MCF 10A (cell line): ENCODE measurements around the gene GSG1. TPM values are rescaled to one million over a fixed set of nuclear protein-coding genes. Genes with fewer than 3 reads are reported as not detected.

Experiments used
- BruUV-seq: library from RNA; stranded (reverse); fragments of 400-500 nt; replicated peaks from 2 replicates; lab custom pipeline; 2021; lab: Mats Ljungman, UMichigan
- CTCF ChIA-PET: fragments of 300-600 bp; sonication (Branson Sonifier 250); formaldehyde crosslinking; extraction: SDS; loops from one replicate; lab custom pipeline; 2021; ENCODE audit warnings: antibody characterized with exemption, inconsistent platforms; lab: Yijun Ruan, JAX
- POLR2A ChIA-PET: fragments of 300-600, 350-650 bp; sonication (Branson Sonifier 250); formaldehyde crosslinking; extraction: SDS; loops from one replicate; lab custom pipeline; 2020; ENCODE audit warnings: antibody characterized with exemption, inconsistent platforms; lab: Yijun Ruan, JAX
- DNase-seq: peaks from one replicate; pipeline ENCODE4 v3.0.0-alpha.2; 2018; ENCODE audit not compliant: unreplicated experiment
- H3K27ac Mint-ChIP-seq: one replicate; pipeline ENCODE4 v1.8.0; 2022; ENCODE audit warnings: mild to moderate bottlenecking, low read depth, mixed read lengths; ENCODE audit not compliant: unreplicated experiment
- H3K27me3 Mint-ChIP-seq: one replicate; pipeline ENCODE4 v1.8.0; 2022; ENCODE audit warnings: mixed read lengths; ENCODE audit not compliant: insufficient read depth, unreplicated experiment
- H3K36me3 Mint-ChIP-seq: one replicate; pipeline ENCODE4 v1.8.0; 2022; ENCODE audit warnings: mild to moderate bottlenecking, moderate library complexity, mixed read lengths; ENCODE audit not compliant: insufficient read depth, unreplicated experiment
- H3K4me1 Mint-ChIP-seq: one replicate; pipeline ENCODE4 v1.8.0; 2022; ENCODE audit warnings: mixed read lengths; ENCODE audit not compliant: insufficient read depth, unreplicated experiment
- H3K4me3 Mint-ChIP-seq: one replicate; pipeline ENCODE4 v1.8.0; 2022; ENCODE audit warnings: mild to moderate bottlenecking, moderate library complexity, mixed read lengths; ENCODE audit not compliant: unreplicated experiment
- H3K9me3 Mint-ChIP-seq: one replicate; pipeline ENCODE4 v1.8.0; 2022; ENCODE audit warnings: mixed read lengths; ENCODE audit not compliant: unreplicated experiment
- CTCF ChIP-seq: fragments of 200-600 bp; IDR thresholded peaks from one replicate; pipeline ENCODE4 v1.8.0; 2022; ENCODE audit warnings: antibody characterized with exemption, mild to moderate bottlenecking; ENCODE audit not compliant: unreplicated experiment
- intact Hi-C: fragments of 100-400 bp; cut with micrococcal nuclease; formaldehyde crosslinking; loops from 2 replicates; pipeline ENCODE4 v1.14.1; 2022
- total RNA-seq: library from RNA; stranded (reverse); gene quantifications from 2 replicates; pipeline ENCODE4 v1.2.3, GENCODE V29; 2022

The GSG1 gene
- total RNA-seq, 1 experiment from 2014 or later: not detected

- TF ChIP-seq CTCF: no peak
These were observed 942 bp upstream of the GSG1 start for GRCh38 chr12:13104409-13104808.

DNA sequence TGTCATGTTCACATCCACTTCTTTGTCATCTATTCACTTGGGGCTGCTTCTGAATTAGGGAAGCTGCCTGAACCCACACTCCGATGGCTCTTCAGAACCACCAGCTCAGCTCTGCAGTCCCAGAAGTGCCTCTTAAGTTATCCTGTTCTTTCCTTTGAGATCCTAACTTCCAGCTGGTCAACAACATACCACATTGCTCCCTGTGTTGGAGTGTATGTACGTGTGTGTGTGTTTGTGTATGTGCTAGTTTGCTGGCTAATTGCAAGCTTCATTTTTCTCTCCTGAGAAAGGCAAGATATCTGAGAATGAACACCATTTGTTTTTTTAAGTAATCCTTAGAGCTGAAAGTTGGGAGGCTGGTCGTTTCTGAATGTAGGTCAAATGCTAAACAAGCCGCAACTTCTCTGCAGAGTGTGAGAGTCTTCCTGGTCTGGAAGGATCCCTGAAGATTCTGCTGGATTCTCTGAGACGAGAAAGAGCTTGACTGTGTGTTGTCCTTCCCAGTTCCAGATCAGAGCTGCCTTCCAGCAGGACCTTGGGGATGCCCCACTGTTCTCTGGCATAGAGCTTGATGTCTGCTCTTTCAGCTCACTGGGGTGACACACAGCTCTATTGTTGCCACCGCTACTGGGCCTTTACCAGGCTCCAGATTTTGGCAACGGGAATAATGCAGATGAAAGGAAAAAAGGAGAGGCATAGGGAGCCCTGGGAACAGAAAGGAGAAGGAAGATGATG, 839 bp downstream of the GSG1 start:
- peak overlapping the region; percentile 63 for H3K4me3 Mint-ChIP-seq
- no peak for TF ChIP-seq CTCF
- no TSS peak for BruUV-seq
- peaks cover 53% of the 10 kb centered on the region for H3K4me1 Mint-ChIP-seq
- H3K36me3 Mint-ChIP-seq: peaks cover 4% of the 10 kb centered on the region
- H3K9me3 Mint-ChIP-seq: no peaks in the 10 kb centered on the region
- ChIA-PET CTCF (interaction anchor here (0.6 to 6.0 kb wide), 16 partner anchors 22 to 161 kb away, joined by 3 to 154 read pairs (median 4); no protein-coding TSS in a partner anchor), POLR2A (interaction anchor here (0.6 to 7.7 kb wide), 24 partner anchors 8 to 1284 kb away, joined by 3 to 255 read pairs (median 4); partner anchors contain the start of genes EMP1 and GPRC5A)
- H3K27me3 Mint-ChIP-seq: no peaks in the 10 kb centered on the region
- DNase-seq: peak; percentile 14
- intact Hi-C loops: loop anchor here (5.0 kb wide), 1 partner anchor 200 kb away; no protein-coding TSS in a partner anchor
- H3K27ac Mint-ChIP-seq: peak overlapping the region; percentile 99

More at GRCh38 chr12:13104409-13104808, 942 bp upstream of the GSG1 start:
- ChIA-PET CTCF (interaction anchor here (0.7 to 2.3 kb wide), 6 partner anchors 31 to 303 kb away, joined by 3 to 9 read pairs (median 4); no protein-coding TSS in a partner anchor), POLR2A (interaction anchor here (0.7 to 7.7 kb wide), 5 partner anchors 20 to 317 kb away, joined by 3 to 243 read pairs (median 4); no protein-coding TSS in a partner anchor)
- Mint-ChIP-seq H3K4me1 (peaks cover 37% of the 10 kb centered on the region), H3K4me3 (no peak overlapping the region), H3K36me3 (no peaks in the 10 kb centered on the region), H3K27me3 (no peaks in the 10 kb centered on the region), H3K9me3 (no peaks in the 10 kb centered on the region), H3K27ac (no peak overlapping the region)
- intact Hi-C loops: loop anchor here (5.0 kb wide), 1 partner anchor 202 kb away; no protein-coding TSS in a partner anchor
- BruUV-seq: no TSS peak
- DNase-seq: no peak

GRCh38 chr12:13101821-13102375, 1.6 kb downstream of the GSG1 start:
- Mint-ChIP-seq H3K27me3 (no peaks in the 10 kb centered on the region), H3K36me3 (peaks cover 5% of the 10 kb centered on the region), H3K9me3 (no peaks in the 10 kb centered on the region), H3K4me1 (peaks cover 61% of the 10 kb centered on the region), H3K27ac (peak overlapping the region; percentile 99), H3K4me3 (peak overlapping the region; percentile 38)
- ChIA-PET CTCF (interaction anchor here (0.6 to 6.0 kb wide), 12 partner anchors 34 to 1668 kb away, joined by 3 to 154 read pairs (median 4); no protein-coding TSS in a partner anchor), POLR2A (interaction anchor here (0.7 to 7.7 kb wide), 20 partner anchors 9 to 1284 kb away, joined by 3 to 255 read pairs (median 5); partner anchors contain the start of genes EMP1 and GPRC5A)
- peak; percentile 79 for DNase-seq
- intact Hi-C loops: loop anchor here (5.0 kb wide), 1 partner anchor 200 kb away; no protein-coding TSS in a partner anchor
- TF ChIP-seq CTCF: no peak
- BruUV-seq: TSS peak; percentile 72
